HG03558 (cell line): ENCODE results near the gene KIF17.
"Not testable (repeated sequence)": the region's sequence is repeated elsewhere in the genome, so short reads cannot be mapped to it uniquely, and the experiment has no call there.

Experiments
- ATAC-seq: cut with Tn5 transposase; IDR thresholded peaks from one replicate; pipeline ENCODE4 v1.9.1; 2021; ENCODE audit warnings: moderate number of reproducible peaks; ENCODE audit not compliant: unreplicated experiment; ENCODE audit errors: extremely low read depth

KIF17 gene

GRCh38 chr1:20695515-20695914 lies 22.3 kb downstream of the KIF17 start:
- ATAC-seq, result no peak

- no peak for ATAC-seq
These were observed 24.2 kb downstream of the KIF17 start for GRCh38 chr1:20693623-20694022.

GRCh38 chr1:20691872-20692271 lies 25.9 kb downstream of the KIF17 start:
- no peak for ATAC-seq

GRCh38 chr1:20689645-20690056 lies 28.2 kb downstream of the KIF17 start:
- no peak for ATAC-seq

GRCh38 chr1:20686883-20687725 lies 30.7 kb downstream of the KIF17 start:
- no peak for ATAC-seq

GRCh38 chr1:20685741-20686140 lies 32.1 kb downstream of the KIF17 start:
- no peak for ATAC-seq

GRCh38 chr1:20685099-20685662 lies 32.6 kb downstream of the KIF17 start:
- no peak for ATAC-seq

- ATAC-seq, result no peak
These were observed 33.2 kb downstream of the KIF17 start for GRCh38 chr1:20684651-20685050.

- ATAC-seq, result no peak
These were observed 33.7 kb downstream of the KIF17 start for GRCh38 chr1:20684050-20684620.

- ATAC-seq, result no peak
These were observed 34.2 kb downstream of the KIF17 start for GRCh38 chr1:20683614-20684013.

GRCh38 chr1:20682571-20683236 lies 35.1 kb downstream of the KIF17 start:
- ATAC-seq, result no peak

GRCh38 chr1:20681999-20682398 lies 35.8 kb downstream of the KIF17 start:
- ATAC-seq, result no peak

GRCh38 chr1:20680269-20680668 lies 37.5 kb downstream of the KIF17 start:
- no peak for ATAC-seq

- no peak for ATAC-seq
These were observed 39.2 kb downstream of the KIF17 start for GRCh38 chr1:20678599-20678998.

- ATAC-seq, result not testable (repeated sequence)
These were observed 44.2 kb downstream of the KIF17 start for GRCh38 chr1:20673626-20674025.

- ATAC-seq, result no peak
These were observed 45.6 kb downstream of the KIF17 start for GRCh38 chr1:20672265-20672632.

- ATAC-seq, result no peak
These were observed 46.9 kb downstream of the KIF17 start for GRCh38 chr1:20670936-20671335.

- ATAC-seq, result no peak
These were observed 49.2 kb downstream of the KIF17 start for GRCh38 chr1:20668581-20668980.

GRCh38 chr1:20666804-20667203 lies 51.0 kb downstream of the KIF17 start:
- no peak for ATAC-seq

- ATAC-seq, result no peak
These were observed 51.7 kb downstream of the KIF17 start for GRCh38 chr1:20666146-20666545.

- ATAC-seq, result no peak
These were observed 52.1 kb downstream of the KIF17 start for GRCh38 chr1:20665726-20666125.
